GM11168 (cell line): ENCODE results near the gene METTL9.
"Not testable (repeated sequence)": the region's sequence is repeated elsewhere in the genome, so short reads cannot be mapped to it uniquely, and the experiment has no call there.

ENCODE experiments used
- in situ Hi-C: fragments of 300-500 bp; cut with MboI; formaldehyde crosslinking; loops from one replicate; pipeline ENCODE4 v1.12.0; 2022; ENCODE audit warnings: low sequenced_read_pairs; ENCODE audit not compliant: unreplicated experiment

Gene METTL9

GRCh38 chr16:21568502-21569189 is 30.7 kb upstream of the METTL9 start:
- in situ Hi-C loops: loop anchor here (25.0 kb wide), 2 partner anchors 281 to 344 kb away; partner anchors contain the start of gene CRYM

- in situ Hi-C loops: loop anchor here (25.0 kb wide), 2 partner anchors 283 to 342 kb away; partner anchors contain the start of gene CRYM
These were observed 28.7 kb upstream of the METTL9 start for GRCh38 chr16:21570676-21571017.

GRCh38 chr16:21573506-21573905 is 25.9 kb upstream of the METTL9 start:
- in situ Hi-C loops: loop anchor here (25.0 kb wide), 2 partner anchors 286 to 339 kb away; partner anchors contain the start of gene CRYM

- in situ Hi-C loops: loop anchor here (25.0 kb wide), 2 partner anchors 287 to 338 kb away; partner anchors contain the start of gene CRYM
These were observed 25.0 kb upstream of the METTL9 start for GRCh38 chr16:21574372-21574771.

GRCh38 chr16:21576323-21576722 is 23.1 kb upstream of the METTL9 start:
- in situ Hi-C loops: not testable (repeated sequence)

GRCh38 chr16:21577487-21577886 is 21.9 kb upstream of the METTL9 start:
- in situ Hi-C loops: not testable (repeated sequence)

- in situ Hi-C loops: not testable (repeated sequence)
These were observed 21.1 kb upstream of the METTL9 start for GRCh38 chr16:21578311-21578710.

- in situ Hi-C loops: loop anchor here (5.0 kb wide), 2 partner anchors 67 to 1117 kb away; no protein-coding TSS in a partner anchor
These were observed 19.2 kb upstream of the METTL9 start for GRCh38 chr16:21580131-21580530.

GRCh38 chr16:21580807-21581206 is 18.6 kb upstream of the METTL9 start:
- in situ Hi-C loops: loop anchor here (5.0 kb wide), 2 partner anchors 66 to 1116 kb away; no protein-coding TSS in a partner anchor

- in situ Hi-C loops: loop anchor here (5.0 kb wide), 3 partner anchors 62 to 1112 kb away; no protein-coding TSS in a partner anchor
These were observed 14.6 kb upstream of the METTL9 start for GRCh38 chr16:21584817-21585216.

GRCh38 chr16:21588593-21588992 is 10.8 kb upstream of the METTL9 start:
- in situ Hi-C loops: loop anchor here (5.0 kb wide), 1 partner anchor 114 kb away; no protein-coding TSS in a partner anchor

- in situ Hi-C loops: loop anchor here (5.0 kb wide), 1 partner anchor 113 kb away; no protein-coding TSS in a partner anchor
These were observed 9.8 kb upstream of the METTL9 start for GRCh38 chr16:21589551-21589950.

- in situ Hi-C loops: no loop called here
These were observed 9.1 kb upstream of the METTL9 start for GRCh38 chr16:21590287-21590686.

- in situ Hi-C loops: no loop called here
These were observed 8.6 kb upstream of the METTL9 start for GRCh38 chr16:21590796-21591195.

- in situ Hi-C loops: no loop called here
These were observed 7.2 kb upstream of the METTL9 start for GRCh38 chr16:21592191-21592590.

GRCh38 chr16:21593530-21594289 is 5.7 kb upstream of the METTL9 start:
- in situ Hi-C loops: no loop called here

- in situ Hi-C loops: no loop called here
These were observed 1.8 kb upstream of the METTL9 start for GRCh38 chr16:21597561-21598030.

GRCh38 chr16:21598206-21598605 is 1.2 kb upstream of the METTL9 start:
- in situ Hi-C loops: no loop called here

- in situ Hi-C loops: no loop called here
These were observed 666 bp upstream of the METTL9 start for GRCh38 chr16:21598701-21599121.

GRCh38 chr16:21600031-21600773 is 825 bp downstream of the METTL9 start:
- in situ Hi-C loops: no loop called here
